GM12878 (cell line): Measurements from ENCODE around the gene SF3B6. TPM values are rescaled to one million over a fixed set of nuclear protein-coding genes. Genes with fewer than 3 reads are reported as not detected.

Experiments used
- ATAC-seq: fragments of 200-7000 bp; cut with Tn5 transposase; 3 replicates; pipeline ENCODE4 v1.9.1; 2020; ENCODE audit warnings: mild to moderate bottlenecking, moderate library complexity
- BruUV-seq: library from RNA; stranded (reverse); fragments of 400-500 nt; replicated peaks from 2 replicates; lab custom pipeline; 2021; lab: Mats Ljungman, UMichigan
- CTCF ChIA-PET: fragments of 300-600 bp; sonication (Branson Sonifier 250); formaldehyde crosslinking; extraction: SDS; loops from one replicate; lab custom pipeline; 2021; ENCODE audit warnings: inconsistent platforms; lab: Yijun Ruan, JAX
- POLR2A ChIA-PET: fragments of 350-600 bp; formaldehyde crosslinking; extraction: SDS; loops from one replicate; lab custom pipeline; 2021; ENCODE audit warnings: inconsistent platforms; lab: Charles Lee
- RAD21 ChIA-PET: fragments of 300-600 bp; sonication (Branson Sonifier 250); formaldehyde crosslinking; loops from one replicate; lab custom pipeline; 2023; ENCODE audit warnings: antibody characterized with exemption; ENCODE audit not compliant: unreplicated experiment; lab: Charles Lee
- SMC1A ChIA-PET: fragments of 300-600 bp; sonication (Branson Sonifier 250); formaldehyde crosslinking; loops from one replicate; lab custom pipeline; 2023; ENCODE audit not compliant: unreplicated experiment, uncharacterized antibody; lab: Charles Lee
- DNase-seq: peaks from one replicate; pipeline ENCODE4 v3.0.0-alpha.2; 2011; ENCODE audit warnings: low read depth, low spot score
- FAIRE-seq: peaks from 3 replicates; lab custom pipeline; 2011; peaks lifted over from hg19 to GRCh38; lab: Jason Lieb, UNC
- H2AFZ ChIP-seq: 2 replicates; pipeline ENCODE4 v1.6.0; 2011; ENCODE audit warnings: low read depth, low read length, control low read depth; ENCODE audit not compliant: control insufficient read depth
- H3K27ac ChIP-seq: 2 replicates; pipeline ENCODE4 v1.5.1; 2011; ENCODE audit warnings: control low read depth; ENCODE audit not compliant: control insufficient read depth, insufficient read depth
- H3K27me3 ChIP-seq, 2 experiments: replicated peaks in 1 of 2; 2 replicates each; pipeline versions ENCODE4 v1.6.0 to v1.6.1; 2011; ENCODE audit warnings: low read length in 1 of 2; ENCODE audit not compliant: control insufficient read depth in 2 of 2, insufficient read depth in 2 of 2
- H3K36me3 ChIP-seq, 2 experiments: 2 replicates each; pipeline ENCODE4 v1.5.1; 2011; ENCODE audit warnings: low read length in 1 of 2; ENCODE audit not compliant: control insufficient read depth in 2 of 2, insufficient read depth in 2 of 2
- H3K4me1 ChIP-seq: 2 replicates; pipeline ENCODE4 v1.6.1; 2011; ENCODE audit warnings: mild to moderate bottlenecking, low read length, moderate library complexity, mixed read lengths; ENCODE audit not compliant: control insufficient read depth, insufficient read depth
- H3K4me2 ChIP-seq: 2 replicates; pipeline ENCODE4 v1.6.0; 2011; ENCODE audit warnings: control low read depth; ENCODE audit not compliant: control insufficient read depth, insufficient read depth
- H3K4me3 ChIP-seq: fragments of 200-600 bp; sonication (generic); 2 replicates; pipeline ENCODE4 v1.5.1; 2016
- H3K79me2 ChIP-seq: 2 replicates; pipeline ENCODE4 v1.6.0; 2011; ENCODE audit warnings: low read length; ENCODE audit not compliant: control insufficient read depth, insufficient read depth
- H3K9ac ChIP-seq: 2 replicates; pipeline ENCODE4 v1.8.0; 2011; ENCODE audit warnings: low read length, control low read depth, mixed read lengths; ENCODE audit not compliant: control insufficient read depth, insufficient read depth
- H3K9me3 ChIP-seq: replicated peaks from 3 replicates; pipeline ENCODE4 v1.5.1; 2011; ENCODE audit warnings: mild to moderate bottlenecking, low read length; ENCODE audit not compliant: control insufficient read depth, insufficient read depth
- H4K20me1 ChIP-seq: 2 replicates; pipeline ENCODE4 v1.6.0; 2011; ENCODE audit not compliant: control insufficient read depth, insufficient read depth
- CHD4 ChIP-seq: fragments of 200-600 bp; sonication (generic); IDR thresholded peaks from 2 replicates; pipeline ENCODE4 v1.6.1; 2016; ENCODE audit warnings: mild to moderate bottlenecking
- GABPA ChIP-seq: IDR thresholded peaks from 2 replicates; pipeline ENCODE4 v1.6.1; 2014; ENCODE audit warnings: antibody characterized with exemption, low read depth, mild to moderate bottlenecking, inconsistent platforms
- IKZF1 ChIP-seq: fragments of 450-650 bp; conservative IDR thresholded peaks from 2 replicates; pipeline ENCODE4 v1.6.1; 2017; ENCODE audit warnings: antibody characterized with exemption, mild to moderate bottlenecking
- IRF4 ChIP-seq: IDR thresholded peaks from 2 replicates; pipeline ENCODE4 v1.6.1; 2011; ENCODE audit warnings: low read depth, low read length
- POLR2A ChIP-seq: IDR thresholded peaks from 2 replicates; pipeline ENCODE4 v1.6.1; 2011; ENCODE audit warnings: low read depth, mild to moderate bottlenecking, low read length
- POLR2AphosphoS2 ChIP-seq: IDR thresholded peaks from 2 replicates; pipeline ENCODE4 v1.6.1; 2011; ENCODE audit warnings: low read depth, mild to moderate bottlenecking, low read length, improper control_type of control experiment, moderate library complexity
- RELA ChIP-seq: fragments of 450-650 bp; IDR thresholded peaks from 2 replicates; pipeline ENCODE4 v1.8.0; 2014; ENCODE audit warnings: borderline replicate concordance; ENCODE audit not compliant: partially characterized antibody
- SMAD1 ChIP-seq: fragments of 450-650 bp; IDR thresholded peaks from 2 replicates; pipeline ENCODE4 v1.6.1; 2018; ENCODE audit warnings: mild to moderate bottlenecking, low read depth; ENCODE audit not compliant: partially characterized antibody
- SREBF1 ChIP-seq: IDR thresholded peaks from 2 replicates; pipeline ENCODE4 v1.6.1; 2012; ENCODE audit warnings: mild to moderate bottlenecking, low read length
- WGBS: methylation state at CpG from one replicate; pipeline ENCODE4 v1.1.6; 2016; ENCODE audit warnings: low lambda C conversion rate; ENCODE audit not compliant: insufficient replicate concordance, insufficient coverage; ENCODE audit errors: missing lambda C conversion rate; 5-methylcytosine and 5-hydroxymethylcytosine counted together
- in situ Hi-C: fragments of 300-500 bp; cut with MboI; formaldehyde crosslinking; loops from 9 replicates; pipeline ENCODE4 v1.14.3; 2018; ENCODE audit warnings: mixed read lengths
- intact Hi-C: fragments of 100-400 bp; cut with micrococcal nuclease; formaldehyde crosslinking; loops from one replicate; pipeline ENCODE4 v1.14.2; 2022; ENCODE audit not compliant: unreplicated experiment
- polyA plus RNA-seq, 11 experiments: library from polyadenylated mRNA; depleted of rRNA in 4 of 11; unstranded in 6 of 11; stranded (reverse) in 5 of 11; fragments of >200 nt; fragmentation: Nextera tagmentation in 4 of 11; fragmentation: Illumina TruSeq in 1 of 11; extraction: Ambion mirVana in 4 of 11; extraction: Trizol in 1 of 11; gene quantifications; 1 replicate in 1 of 11; 2 replicates in 10 of 11; pipeline versions ENCODE4 v1.2.1 to v1.2.3, GENCODE V29; 2011 to 2016; ENCODE audit warnings: inconsistent platforms in 2 of 11, missing spikeins in 2 of 11, low read depth in 1 of 11
- total RNA-seq, 4 experiments: library from RNA; depleted of rRNA in 3 of 4; stranded (reverse); fragments of >200 nt in 3 of 4; fragmentation: Illumina TruSeq in 1 of 4; extraction: Trizol in 1 of 4; gene quantifications; 2 replicates each; pipeline versions ENCODE4 v1.2.1 to v1.2.3, GENCODE V29; 2013 to 2021
- TF ChIP-seq, protein P1 (sequence below): fragments of 450-650 bp; IDR thresholded peaks from 2 replicates; pipeline ENCODE4 v1.6.1; 2017; ENCODE audit warnings: mild to moderate bottlenecking, low read depth, inconsistent platforms; ENCODE audit not compliant: poor library complexity, severe bottlenecking
- TF ChIP-seq, protein P2 (sequence below): IDR thresholded peaks from 2 replicates; pipeline ENCODE4 v1.6.1; 2011; ENCODE audit warnings: low read depth, low read length, improper control_type of control experiment, borderline replicate concordance

SF3B6 gene
- total and polyA plus RNA-seq, 10 of the 15 experiments (the other 5 are each of a cell fraction or from before 2014, with no cell fraction given) = 118 to 584 (median 270) TPM

DNA sequence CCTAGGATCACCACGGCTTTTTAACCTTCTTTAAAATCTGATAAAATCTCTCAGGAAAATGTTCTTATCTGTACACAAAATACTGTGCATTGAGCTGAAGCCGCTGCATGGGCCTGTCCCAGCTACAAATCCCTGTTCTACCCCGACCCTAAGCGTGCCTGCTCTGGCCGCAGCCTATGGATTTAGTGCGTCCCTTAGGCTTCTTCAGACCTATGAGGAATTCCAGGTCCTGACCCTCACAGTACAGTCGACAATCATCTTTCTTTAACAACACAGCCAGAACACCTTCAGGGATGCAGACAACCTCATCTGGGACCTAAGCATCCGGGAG is 28.5 kb downstream of the SF3B6 start:
- TF ChIP-seq SMAD1 = no peak
- peak; percentile 7; the same call in 1 of the 2 replicates for TF ChIP-seq IKZF1
- Histone ChIP-seq H3K4me2 (peak overlapping the region; percentile 65), H3K27me3 (peaks cover 0 to 5% of the 10 kb centered on the region in 2 experiments; a peak in 3 of 4 replicates), H3K9me3 (no peaks in the 10 kb centered on the region), H2AFZ (peak overlapping the region; percentile 93), H3K4me3 (no peak overlapping the region), H3K4me1 (peaks cover 11% of the 10 kb centered on the region), H3K27ac (no peak overlapping the region), H3K36me3 (no peaks in the 10 kb centered on the region), H3K79me2 (peaks cover 7% of the 10 kb centered on the region), H4K20me1 (no peaks in the 10 kb centered on the region), H3K9ac (no peak overlapping the region)
- ChIA-PET SMC1A (interaction anchor here (0.6 to 1.4 kb wide), 10 partner anchors 13 to 227 kb away, joined by 3 to 14 read pairs (median 4); partner anchors contain the start of gene ATAD2B), CTCF (interaction anchor here (0.7 to 3.7 kb wide), 10 partner anchors 10 to 223 kb away, joined by 3 to 26 read pairs (median 5); partner anchors contain the start of genes ATAD2B, SF3B6 and TP53I3), POLR2A (interaction anchor here (0.7 to 1.7 kb wide), 11 partner anchors 13 to 1434 kb away, joined by 3 to 12 read pairs (median 3); partner anchors contain the start of genes ATAD2B, SF3B6 and TP53I3), RAD21 (interaction anchor here (0.7 to 1.7 kb wide), 12 partner anchors 12 to 223 kb away, joined by 3 to 31 read pairs (median 6); partner anchors contain the start of genes ATAD2B, SF3B6 and TP53I3)
- 23% methylated on average over 8 of the region's 8 CpGs for WGBS
- intact Hi-C loops (loop anchor here (1.0 to 5.0 kb wide), 2 partner anchors 29 to 120 kb away; partner anchors contain the start of genes ATAD2B and SF3B6), in situ Hi-C loops (no loop called here)
- FAIRE-seq (no peak), DNase-seq (no peak), ATAC-seq (peak; percentile 0; the same call in 1 of the 3 replicates)
- BruUV-seq = no TSS peak

DNA sequence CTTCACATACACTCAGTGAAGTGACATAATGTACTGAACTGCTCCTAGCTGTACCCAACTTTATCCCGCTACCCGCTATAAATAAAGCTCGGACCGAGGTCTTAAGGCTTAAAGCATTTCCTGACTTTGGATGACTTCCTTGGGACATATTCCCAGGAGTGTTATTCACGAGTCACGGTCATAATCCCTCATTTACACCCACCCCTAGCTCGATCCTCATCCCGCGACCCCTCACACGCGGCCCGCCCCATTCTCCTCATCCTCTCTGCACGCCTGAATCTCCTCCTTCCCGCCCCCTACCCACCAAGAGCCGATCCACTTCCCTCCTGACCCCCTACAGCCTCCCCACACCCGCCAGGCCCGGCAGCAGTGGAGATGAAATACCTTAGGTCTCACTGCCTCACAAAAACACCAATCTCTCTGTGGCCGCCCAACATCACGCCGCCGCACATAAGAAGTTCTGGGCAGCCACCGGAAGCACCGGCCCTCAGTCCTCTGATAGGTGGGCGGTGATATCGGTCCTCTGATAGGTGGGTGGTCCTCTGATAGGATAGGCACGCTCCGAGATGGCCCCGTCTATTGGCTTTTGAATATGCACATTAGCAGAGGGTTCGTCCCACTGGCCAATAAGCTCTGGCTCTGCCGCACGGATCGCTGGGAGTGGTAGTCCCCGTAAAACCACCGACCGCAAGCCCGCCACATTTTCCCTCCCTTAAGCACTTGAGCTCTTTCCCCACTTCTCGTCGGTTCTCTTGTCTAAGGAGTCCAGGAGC is 29.0 kb downstream of the SF3B6 start, which contains the start of gene WDCP:
TSS of gene WDCP (minus strand) at position 462 of the 773 bp plus-strand sequence. CDS start 7,897 bp downstream, outside the sequence.
- Histone ChIP-seq H3K4me1 (peaks cover 11% of the 10 kb centered on the region), H2AFZ (peak within 1 kb of the TSS; percentile 95), H3K9me3 (no peaks in the 10 kb centered on the region), H3K79me2 (peaks cover 7% of the 10 kb centered on the region), H3K9ac (peak within 1 kb of the TSS; percentile 77), H3K27me3 (peaks cover 0 to 5% of the 10 kb centered on the region in 2 experiments; a peak in 3 of 4 replicates), H3K4me2 (peak within 1 kb of the TSS; percentile 72), H3K36me3 (no peaks in the 10 kb centered on the region), H3K27ac (peak within 1 kb of the TSS; percentile 20; the same call in 1 of the 2 replicates), H3K4me3 (peak within 1 kb of the TSS; percentile 78), H4K20me1 (no peaks in the 10 kb centered on the region)
- FAIRE-seq (peak; percentile 100), ATAC-seq (peak; percentile 100), DNase-seq (peak; percentile 97)
- ChIA-PET SMC1A (interaction anchor here (0.6 to 1.4 kb wide), 11 partner anchors 14 to 227 kb away, joined by 3 to 14 read pairs (median 3); partner anchors contain the start of genes ATAD2B and SF3B6), RAD21 (interaction anchor here (0.7 to 1.7 kb wide), 12 partner anchors 12 to 222 kb away, joined by 3 to 31 read pairs (median 6); partner anchors contain the start of genes ATAD2B, SF3B6 and TP53I3), CTCF (interaction anchor here (0.7 to 3.7 kb wide), 10 partner anchors 9 to 223 kb away, joined by 3 to 26 read pairs (median 5); partner anchors contain the start of genes ATAD2B, SF3B6 and TP53I3), POLR2A (interaction anchor here (0.7 to 1.7 kb wide), 12 partner anchors 14 to 1435 kb away, joined by 3 to 12 read pairs (median 3); partner anchors contain the start of genes ATAD2B, SF3B6 and TP53I3)
- in situ Hi-C loops = no loop called here
- intact Hi-C loops = loop anchor here (1.0 to 5.0 kb wide), 2 partner anchors 29 to 120 kb away; partner anchors contain the start of genes ATAD2B and SF3B6
- WGBS = 2% methylated on average over 33 of the region's 38 CpGs
- TSS peak; percentile 85 for BruUV-seq
- TF ChIP-seq RELA (no peak), CHD4 (no peak), GABPA (peak; percentile 88), POLR2A (peak; percentile 94), POLR2AphosphoS2 (peak; percentile 83; the same call in 1 of the 2 replicates), SMAD1 (peak; percentile 62), SREBF1 (peak; percentile 34; the same call in 1 of the 2 replicates), IRF4 (no peak)
- TF ChIP-seq, protein P1, sequence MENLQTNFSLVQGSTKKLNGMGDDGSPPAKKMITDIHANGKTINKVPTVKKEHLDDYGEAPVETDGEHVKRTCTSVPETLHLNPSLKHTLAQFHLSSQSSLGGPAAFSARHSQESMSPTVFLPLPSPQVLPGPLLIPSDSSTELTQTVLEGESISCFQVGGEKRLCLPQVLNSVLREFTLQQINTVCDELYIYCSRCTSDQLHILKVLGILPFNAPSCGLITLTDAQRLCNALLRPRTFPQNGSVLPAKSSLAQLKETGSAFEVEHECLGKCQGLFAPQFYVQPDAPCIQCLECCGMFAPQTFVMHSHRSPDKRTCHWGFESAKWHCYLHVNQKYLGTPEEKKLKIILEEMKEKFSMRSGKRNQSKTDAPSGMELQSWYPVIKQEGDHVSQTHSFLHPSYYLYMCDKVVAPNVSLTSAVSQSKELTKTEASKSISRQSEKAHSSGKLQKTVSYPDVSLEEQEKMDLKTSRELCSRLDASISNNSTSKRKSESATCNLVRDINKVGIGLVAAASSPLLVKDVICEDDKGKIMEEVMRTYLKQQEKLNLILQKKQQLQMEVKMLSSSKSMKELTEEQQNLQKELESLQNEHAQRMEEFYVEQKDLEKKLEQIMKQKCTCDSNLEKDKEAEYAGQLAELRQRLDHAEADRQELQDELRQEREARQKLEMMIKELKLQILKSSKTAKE = peak; percentile 57
- TF ChIP-seq, protein P2, sequence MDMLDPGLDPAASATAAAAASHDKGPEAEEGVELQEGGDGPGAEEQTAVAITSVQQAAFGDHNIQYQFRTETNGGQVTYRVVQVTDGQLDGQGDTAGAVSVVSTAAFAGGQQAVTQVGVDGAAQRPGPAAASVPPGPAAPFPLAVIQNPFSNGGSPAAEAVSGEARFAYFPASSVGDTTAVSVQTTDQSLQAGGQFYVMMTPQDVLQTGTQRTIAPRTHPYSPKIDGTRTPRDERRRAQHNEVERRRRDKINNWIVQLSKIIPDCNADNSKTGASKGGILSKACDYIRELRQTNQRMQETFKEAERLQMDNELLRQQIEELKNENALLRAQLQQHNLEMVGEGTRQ = no peak
